Activated naive CD8-positive, alpha-beta T cell treated with anti-CD3 and anti-CD28 coated beads, Interleukin-2, amount 10 ng/mL, durations not matched to agents 7 days and 5 days (primary cell): Measurements from ENCODE around the gene OLA1. TPM values are rescaled to one million over a fixed set of nuclear protein-coding genes. Genes with fewer than 3 reads are reported as not detected.

Source experiments
- ATAC-seq: fragments of 150-1000 bp; cut with Tn5 transposase; one replicate; pipeline ENCODE4 v1.10.0; 2021; ENCODE audit warnings: low read depth, moderate library complexity
- POLR2A ChIA-PET: fragments of 350-600 bp; sonication (Branson Sonifier 250); formaldehyde crosslinking; loops from one replicate; lab custom pipeline; 2021; ENCODE audit warnings: antibody characterized with exemption; lab: Charles Lee
- DNase-seq: peaks from one replicate; pipeline ENCODE4 v3.0.0; 2021
- H3K27ac Mint-ChIP-seq: one replicate; pipeline ENCODE4 v1.8.0; 2022; ENCODE audit warnings: mild to moderate bottlenecking, mixed read lengths
- H3K27me3 Mint-ChIP-seq: one replicate; pipeline ENCODE4 v1.8.0; 2022; ENCODE audit warnings: mild to moderate bottlenecking, moderate library complexity, mixed read lengths
- H3K36me3 Mint-ChIP-seq: one replicate; pipeline ENCODE4 v1.8.0; 2021; ENCODE audit warnings: mild to moderate bottlenecking, mixed read lengths
- H3K4me1 Mint-ChIP-seq: one replicate; pipeline ENCODE4 v1.8.0; 2021; ENCODE audit warnings: mixed read lengths
- H3K4me3 Mint-ChIP-seq: one replicate; pipeline ENCODE4 v1.8.0; 2022; ENCODE audit warnings: mild to moderate bottlenecking, moderate library complexity, mixed read lengths
- H3K9me3 Mint-ChIP-seq: one replicate; pipeline ENCODE4 v1.8.0; 2021; ENCODE audit warnings: mixed read lengths
- total RNA-seq, 2 experiments: library from RNA; stranded (reverse); gene quantifications; one replicate each; pipeline ENCODE4 v1.2.3, GENCODE V29; 2021

The OLA1 gene
- total RNA-seq, 2 experiments from 2014 or later: 56.2 to 56.3 TPM

GRCh38 chr2:174218773-174219172 lies 29.6 kb downstream of the OLA1 start:
- Mint-ChIP-seq H3K27ac (no peak overlapping the region), H3K27me3 (no peaks in the 10 kb centered on the region)
- no peak for DNase-seq

GRCh38 chr2:174217869-174218268 lies 30.5 kb downstream of the OLA1 start:
- POLR2A ChIA-PET: no interaction called here
- no peaks in the 10 kb centered on the region for H3K9me3 Mint-ChIP-seq
- no peak overlapping the region for H3K27ac Mint-ChIP-seq
- H3K27me3 Mint-ChIP-seq: no peaks in the 10 kb centered on the region
- DNase-seq (no peak), ATAC-seq (no peak)
- H3K4me1 Mint-ChIP-seq: no peaks in the 10 kb centered on the region
- H3K36me3 Mint-ChIP-seq: peaks cover 7% of the 10 kb centered on the region
- no peak overlapping the region for H3K4me3 Mint-ChIP-seq

More at GRCh38 chr2:174218773-174219172, 29.6 kb downstream of the OLA1 start:
- no peaks in the 10 kb centered on the region for H3K4me1 Mint-ChIP-seq
- POLR2A ChIA-PET: no interaction called here
- H3K9me3 Mint-ChIP-seq: no peaks in the 10 kb centered on the region
- H3K4me3 Mint-ChIP-seq: no peak overlapping the region
- H3K36me3 Mint-ChIP-seq: peaks cover 10% of the 10 kb centered on the region
- no peak for ATAC-seq

- no peaks in the 10 kb centered on the region for H3K9me3 Mint-ChIP-seq
- DNase-seq (no peak), ATAC-seq (no peak)
- H3K36me3 Mint-ChIP-seq: peaks cover 2% of the 10 kb centered on the region
- peaks cover 2% of the 10 kb centered on the region for H3K4me1 Mint-ChIP-seq
- H3K4me3 Mint-ChIP-seq: no peak overlapping the region
- POLR2A ChIA-PET: no interaction called here
- H3K27ac Mint-ChIP-seq: no peak overlapping the region
- no peaks in the 10 kb centered on the region for H3K27me3 Mint-ChIP-seq
Measured at GRCh38 chr2:174211954-174212353, 36.4 kb downstream of the OLA1 start.

GRCh38 chr2:174210862-174211261 lies 37.5 kb downstream of the OLA1 start:
- ATAC-seq (no peak), DNase-seq (no peak)
- POLR2A ChIA-PET: no interaction called here
- peaks cover 2% of the 10 kb centered on the region for H3K36me3 Mint-ChIP-seq
- no peaks in the 10 kb centered on the region for H3K27me3 Mint-ChIP-seq
- no peak overlapping the region for H3K27ac Mint-ChIP-seq
- peaks cover 2% of the 10 kb centered on the region for H3K4me1 Mint-ChIP-seq
- H3K9me3 Mint-ChIP-seq: no peaks in the 10 kb centered on the region
- H3K4me3 Mint-ChIP-seq: no peak overlapping the region

GRCh38 chr2:174209325-174209724 lies 39.0 kb downstream of the OLA1 start:
- Mint-ChIP-seq H3K27ac (no peak overlapping the region), H3K36me3 (peaks cover 4% of the 10 kb centered on the region), H3K4me1 (peaks cover 2% of the 10 kb centered on the region), H3K27me3 (no peaks in the 10 kb centered on the region), H3K4me3 (no peak overlapping the region), H3K9me3 (no peaks in the 10 kb centered on the region)
- POLR2A ChIA-PET: no interaction called here
- no peak for DNase-seq
- no peak for ATAC-seq

GRCh38 chr2:174208026-174208425 lies 40.3 kb downstream of the OLA1 start:
- POLR2A ChIA-PET: no interaction called here
- Mint-ChIP-seq H3K4me1 (peaks cover 2% of the 10 kb centered on the region), H3K4me3 (no peak overlapping the region), H3K9me3 (no peaks in the 10 kb centered on the region), H3K27me3 (no peaks in the 10 kb centered on the region), H3K27ac (no peak overlapping the region), H3K36me3 (peaks cover 4% of the 10 kb centered on the region)
- ATAC-seq (no peak), DNase-seq (no peak)

- H3K9me3 Mint-ChIP-seq: no peaks in the 10 kb centered on the region
- H3K27me3 Mint-ChIP-seq: no peaks in the 10 kb centered on the region
- H3K4me1 Mint-ChIP-seq: no peaks in the 10 kb centered on the region
- H3K4me3 Mint-ChIP-seq: no peak overlapping the region
- ATAC-seq (no peak), DNase-seq (no peak)
- H3K36me3 Mint-ChIP-seq: peaks cover 6% of the 10 kb centered on the region
- no peak overlapping the region for H3K27ac Mint-ChIP-seq
- POLR2A ChIA-PET: no interaction called here
Measured at GRCh38 chr2:174205562-174205961, 42.8 kb downstream of the OLA1 start.

- peaks cover 6% of the 10 kb centered on the region for H3K36me3 Mint-ChIP-seq
- POLR2A ChIA-PET: no interaction called here
- ATAC-seq (no peak), DNase-seq (no peak)
- H3K27me3 Mint-ChIP-seq: no peaks in the 10 kb centered on the region
- no peak overlapping the region for H3K27ac Mint-ChIP-seq
- H3K9me3 Mint-ChIP-seq: no peaks in the 10 kb centered on the region
- H3K4me3 Mint-ChIP-seq: no peak overlapping the region
- no peaks in the 10 kb centered on the region for H3K4me1 Mint-ChIP-seq
Measured at GRCh38 chr2:174202188-174202587, 46.1 kb downstream of the OLA1 start.

GRCh38 chr2:174198846-174199564 lies 49.3 kb downstream of the OLA1 start:
- Mint-ChIP-seq H3K27ac (no peak overlapping the region), H3K4me3 (no peak overlapping the region), H3K27me3 (no peaks in the 10 kb centered on the region), H3K9me3 (no peaks in the 10 kb centered on the region), H3K4me1 (no peaks in the 10 kb centered on the region), H3K36me3 (peaks cover 4% of the 10 kb centered on the region)
- POLR2A ChIA-PET: no interaction called here
- DNase-seq (no peak), ATAC-seq (no peak)

GRCh38 chr2:174195253-174195652 lies 53.1 kb downstream of the OLA1 start:
- ATAC-seq (no peak), DNase-seq (no peak)
- POLR2A ChIA-PET: no interaction called here
- H3K27me3 Mint-ChIP-seq: no peaks in the 10 kb centered on the region
- no peak overlapping the region for H3K27ac Mint-ChIP-seq
- peaks cover 8% of the 10 kb centered on the region for H3K36me3 Mint-ChIP-seq
- H3K9me3 Mint-ChIP-seq: no peaks in the 10 kb centered on the region
- H3K4me3 Mint-ChIP-seq: no peak overlapping the region
- H3K4me1 Mint-ChIP-seq: no peaks in the 10 kb centered on the region

GRCh38 chr2:174193737-174194136 lies 54.6 kb downstream of the OLA1 start:
- Mint-ChIP-seq H3K4me3 (no peak overlapping the region), H3K27me3 (no peaks in the 10 kb centered on the region)
- no peak for ATAC-seq

GRCh38 chr2:174192664-174193063 lies 55.7 kb downstream of the OLA1 start:
- Mint-ChIP-seq H3K36me3 (peaks cover 16% of the 10 kb centered on the region), H3K27me3 (no peaks in the 10 kb centered on the region), H3K4me1 (peaks cover 3% of the 10 kb centered on the region), H3K4me3 (no peak overlapping the region), H3K27ac (no peak overlapping the region), H3K9me3 (no peaks in the 10 kb centered on the region)
- no peak for DNase-seq
- POLR2A ChIA-PET: no interaction called here
- no peak for ATAC-seq

More at GRCh38 chr2:174193737-174194136, 54.6 kb downstream of the OLA1 start:
- H3K36me3 Mint-ChIP-seq: peaks cover 12% of the 10 kb centered on the region
- no peak overlapping the region for H3K27ac Mint-ChIP-seq
- H3K9me3 Mint-ChIP-seq: no peaks in the 10 kb centered on the region
- POLR2A ChIA-PET: no interaction called here
- peaks cover 3% of the 10 kb centered on the region for H3K4me1 Mint-ChIP-seq
- no peak for DNase-seq

GRCh38 chr2:174191342-174192074 lies 56.8 kb downstream of the OLA1 start:
- POLR2A ChIA-PET: no interaction called here
- ATAC-seq: no peak
- Mint-ChIP-seq H3K27me3 (no peaks in the 10 kb centered on the region), H3K4me1 (peaks cover 4% of the 10 kb centered on the region), H3K27ac (no peak overlapping the region), H3K4me3 (no peak overlapping the region), H3K9me3 (no peaks in the 10 kb centered on the region), H3K36me3 (peaks cover 20% of the 10 kb centered on the region)
- DNase-seq: no peak

GRCh38 chr2:174184915-174185314 lies 63.4 kb downstream of the OLA1 start:
- Mint-ChIP-seq H3K27me3 (no peaks in the 10 kb centered on the region), H3K4me1 (peaks cover 4% of the 10 kb centered on the region), H3K9me3 (no peaks in the 10 kb centered on the region), H3K4me3 (no peak overlapping the region), H3K36me3 (peaks cover 21% of the 10 kb centered on the region), H3K27ac (no peak overlapping the region)
- no peak for ATAC-seq
- POLR2A ChIA-PET: no interaction called here
- DNase-seq: no peak
